Measurements from ENCODE around the gene TMPRSS6. TPM values are rescaled to one million over a fixed set of nuclear protein-coding genes. Genes with fewer than 3 reads are reported as not detected.

TMPRSS6 gene
- total and polyA plus RNA-seq, 2 of the 13 experiments (the other 11 are each of a cell fraction or from before 2014, with no cell fraction given): 4.2 to 4.8 TPM

- TF ChIP-seq, protein P1, sequence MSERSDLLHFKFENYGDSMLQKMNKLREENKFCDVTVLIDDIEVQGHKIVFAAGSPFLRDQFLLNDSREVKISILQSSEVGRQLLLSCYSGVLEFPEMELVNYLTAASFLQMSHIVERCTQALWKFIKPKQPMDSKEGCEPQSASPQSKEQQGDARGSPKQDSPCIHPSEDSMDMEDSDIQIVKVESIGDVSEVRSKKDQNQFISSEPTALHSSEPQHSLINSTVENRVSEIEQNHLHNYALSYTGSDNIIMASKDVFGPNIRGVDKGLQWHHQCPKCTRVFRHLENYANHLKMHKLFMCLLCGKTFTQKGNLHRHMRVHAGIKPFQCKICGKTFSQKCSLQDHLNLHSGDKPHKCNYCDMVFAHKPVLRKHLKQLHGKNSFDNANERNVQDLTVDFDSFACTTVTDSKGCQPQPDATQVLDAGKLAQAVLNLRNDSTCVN (CRISPR knock-in tag; IDR thresholded peaks at IDR 0.05; ENCODE audit: borderline replicate concordance): no peak
- TF ChIP-seq CCDC6 (CRISPR knock-in tag; IDR thresholded peaks at IDR 0.05) (no peak), NFE2 (CRISPR knock-in tag; IDR thresholded peaks at IDR 0.05) (no peak), KDM3A (CRISPR knock-in tag; IDR thresholded peaks at IDR 0.05; ENCODE audit: low read depth) (no peak), PATZ1 (CRISPR knock-in tag; IDR thresholded peaks at IDR 0.05) (0 out of 2 replicates have a peak, but pooled peaks have one; percentile 21), AKAP8 (CRISPR knock-in tag; IDR thresholded peaks at IDR 0.05) (0 out of 2 replicates have a peak, but pooled peaks have one; percentile 40), RBFOX2 (IDR thresholded peaks at IDR 0.05; ENCODE audit: low read depth, low read length) (peak; percentile 47), ZSCAN20 (CRISPR knock-in tag; IDR thresholded peaks at IDR 0.05; ENCODE audit: borderline replicate concordance) (no peak), HOXA3 (CRISPR knock-in tag; IDR thresholded peaks at IDR 0.05) (peak; percentile 30; the same call in 1 of the 2 replicates), NCOA2 (CRISPR knock-in tag; IDR thresholded peaks at IDR 0.05) (no peak), ZFY (CRISPR knock-in tag; IDR thresholded peaks at IDR 0.05) (0 out of 2 replicates have a peak, but pooled peaks have one; percentile 22), POLR2A (IDR thresholded peaks at IDR 0.05; ENCODE audit: insufficient read depth in 1 of 2, low read depth in 2 of 2, low read length in 2 of 2) (peak; percentile 13 to 48; a peak in 1 of 4 replicates), AHDC1 (CRISPR knock-in tag; IDR thresholded peaks at IDR 0.05; ENCODE audit: borderline replicate concordance) (0 out of 2 replicates have a peak, but pooled peaks have one; percentile 5), ZNF609 (CRISPR knock-in tag; IDR thresholded peaks at IDR 0.05; ENCODE audit: borderline replicate concordance) (0 out of 2 replicates have a peak, but pooled peaks have one; percentile 27)
Observed at GRCh38 chr22:37022483-37023337, 86.8 kb downstream of the TMPRSS6 start (continued).
